Panc1 (cell line): ENCODE measurements around the gene LONRF2. TPM values are rescaled to one million over a fixed set of nuclear protein-coding genes. Genes with fewer than 3 reads are reported as not detected.
A peak's percentile ranks its signal among the peaks of the same experiment; 100 is the strongest.

Experiments used
- ATAC-seq: fragments of 200-7000 bp; cut with Tn5 transposase; 2 replicates; pipeline ENCODE4 v1.9.1; 2020; ENCODE audit warnings: mild to moderate bottlenecking, moderate library complexity
- BruUV-seq: library from RNA; stranded (reverse); fragments of 400-500 nt; replicated peaks from 2 replicates; lab custom pipeline; 2021; lab: Mats Ljungman, UMichigan
- CTCF ChIA-PET: fragments of 300-600 bp; sonication (Branson Sonifier 250); formaldehyde crosslinking; loops from one replicate; lab custom pipeline; 2022; ENCODE audit warnings: antibody characterized with exemption; lab: Charles Lee
- POLR2A ChIA-PET: fragments of 300-600 bp; sonication (Branson Sonifier 250); formaldehyde crosslinking; loops from one replicate; lab custom pipeline; 2022; ENCODE audit warnings: antibody characterized with exemption; lab: Charles Lee
- DNase-seq: peaks from one replicate; pipeline ENCODE4 v3.0.0-alpha.2; 2010; ENCODE audit warnings: low read depth, low spot score
- H3K27ac ChIP-seq: 2 replicates; pipeline ENCODE4 v1.5.1; 2011; ENCODE audit warnings: mild to moderate bottlenecking, low read length, inconsistent platforms
- H3K27me3 ChIP-seq: fragments of 200-500 bp; sonication (Bioruptor generic); 2 replicates; pipeline ENCODE4 v1.6.0; 2014; ENCODE audit warnings: low read length, inconsistent platforms; ENCODE audit not compliant: control insufficient read depth, insufficient read depth
- H3K36me3 ChIP-seq: fragments of 200-500 bp; sonication (Bioruptor generic); 2 replicates; pipeline ENCODE4 v1.5.1; 2014; ENCODE audit warnings: inconsistent platforms, mild to moderate bottlenecking, low read length, moderate library complexity; ENCODE audit not compliant: control insufficient read depth, insufficient read depth
- H3K4me1 ChIP-seq: 2 replicates; pipeline ENCODE4 v1.5.1; 2011; ENCODE audit warnings: inconsistent platforms, mild to moderate bottlenecking, low read length, moderate library complexity; ENCODE audit not compliant: control insufficient read depth, insufficient read depth
- H3K4me3 ChIP-seq, 2 experiments: 2 replicates each; pipeline ENCODE4 v1.5.1; 2011 to 2012; ENCODE audit warnings: low read depth in 2 of 2, low read length in 2 of 2, mild to moderate bottlenecking in 2 of 2, inconsistent platforms in 1 of 2, moderate library complexity in 1 of 2
- H3K9me3 ChIP-seq: fragments of 200-500 bp; sonication (Bioruptor generic); 2 replicates; pipeline ENCODE4 v1.5.1; 2014; ENCODE audit warnings: low read depth, mild to moderate bottlenecking, inconsistent platforms, low read length, moderate library complexity; ENCODE audit not compliant: control insufficient read depth, insufficient read depth
- CTCF ChIP-seq: fragments of 450-650 bp; IDR thresholded peaks from 2 replicates; pipeline ENCODE4 v1.5.1; 2017; ENCODE audit warnings: mild to moderate bottlenecking
- POLR2AphosphoS5 ChIP-seq: IDR thresholded peaks from 2 replicates; pipeline ENCODE4 v1.6.1; 2012; ENCODE audit warnings: mild to moderate bottlenecking, low read depth, low read length, moderate library complexity
- REST ChIP-seq, 2 experiments: IDR thresholded peaks; 2 replicates each; pipeline ENCODE4 v1.6.1; 2011 to 2012; ENCODE audit warnings: low read depth in 2 of 2, control low read depth in 1 of 2, low read length in 1 of 2, mild to moderate bottlenecking in 1 of 2, moderate library complexity in 1 of 2; ENCODE audit not compliant: insufficient read depth in 1 of 2
- SIN3A ChIP-seq: IDR thresholded peaks from 2 replicates; pipeline ENCODE4 v1.6.1; 2012; ENCODE audit warnings: low read depth, mild to moderate bottlenecking, low read length, moderate library complexity, borderline replicate concordance; ENCODE audit not compliant: insufficient read depth
- TCF7L2 ChIP-seq: IDR thresholded peaks from 2 replicates; pipeline ENCODE4 v1.6.1; 2011; ENCODE audit warnings: mild to moderate bottlenecking, low read depth, low read length, inconsistent platforms
- in situ Hi-C: cut with HindIII; loops from 2 replicates; pipeline ENCODE4 v1.10.0; 2016; ENCODE audit warnings: low sequenced_read_pairs, low pct_unique_long_range_greater_than_20kb
- intact Hi-C: fragments of 100-400 bp; cut with micrococcal nuclease; formaldehyde crosslinking; loops from one replicate; pipeline ENCODE4 v1.10.0; 2022; ENCODE audit not compliant: unreplicated experiment
- total RNA-seq: library from RNA; stranded (reverse); gene quantifications from one replicate; pipeline ENCODE4 v1.2.1, GENCODE V29; 2021; ENCODE audit not compliant: unreplicated experiment

The LONRF2 gene
- total RNA-seq, 1 experiment from 2014 or later: 12.9 TPM

GRCh38 chr2:100260712-100261620 lies 61.3 kb downstream of the LONRF2 start:
- peak; percentile 86 for ATAC-seq
- no TSS peak for BruUV-seq
- no peaks in the 10 kb centered on the region for H3K36me3 ChIP-seq
- TF ChIP-seq POLR2AphosphoS5 (no peak), CTCF (peak; percentile 75)
- ChIA-PET CTCF (interaction anchor here (0.6 to 2.3 kb wide), 9 partner anchors 9 to 702 kb away, joined by 3 to 29 read pairs (median 4); no protein-coding TSS in a partner anchor), POLR2A (interaction anchor here (0.6 kb wide), 1 partner anchor 223 kb away, joined by 4 read pairs; no protein-coding TSS in a partner anchor)
- no peaks in the 10 kb centered on the region for H3K27me3 ChIP-seq
- no peak overlapping the region for H3K4me3 ChIP-seq
- DNase-seq: peak; percentile 48
- no peaks in the 10 kb centered on the region for H3K9me3 ChIP-seq
- in situ Hi-C loops (no loop called here), intact Hi-C loops (loop anchor here (5.0 kb wide), 1 partner anchor 704 kb away; no protein-coding TSS in a partner anchor)
- H3K4me1 ChIP-seq: peaks cover 7% of the 10 kb centered on the region
- H3K27ac ChIP-seq: no peak overlapping the region

- CTCF ChIA-PET: no interaction called here
- DNase-seq (no peak), ATAC-seq (no peak)
- Histone ChIP-seq H3K27ac (no peak overlapping the region), H3K4me1 (peaks cover 7% of the 10 kb centered on the region), H3K9me3 (no peaks in the 10 kb centered on the region), H3K4me3 (no peak overlapping the region), H3K27me3 (no peaks in the 10 kb centered on the region), H3K36me3 (no peaks in the 10 kb centered on the region)
- BruUV-seq: no TSS peak
- POLR2A ChIA-PET: no interaction called here
- intact Hi-C loops (no loop called here), in situ Hi-C loops (no loop called here)
- TF ChIP-seq TCF7L2 (no peak), REST (IDR thresholded peaks at IDR 0.05; ENCODE audit: insufficient read depth in 1 of 2, low read depth in 2 of 2, low read length in 1 of 2) (no peak), CTCF (no peak), SIN3A (no peak)
Observed at GRCh38 chr2:100259106-100259505, 63.2 kb downstream of the LONRF2 start.
